Ovary (tissue), 9 donors: ENCODE data around the gene ZBTB4. TPM values are rescaled to one million over a fixed set of nuclear protein-coding genes. Genes with fewer than 3 reads are reported as not detected.

Source experiments
- DNase-seq, 5 donors: peaks; one replicate each; pipeline ENCODE4 v3.0.0-alpha.2; 2019 to 2020
- H3K27ac ChIP-seq, 2 donors: fragments of 200-600 bp; one replicate each; pipeline versions ENCODE4 v1.5.1 to v1.8.0; 2019 to 2022
- H3K27me3 ChIP-seq: fragments of 200-600 bp; one replicate; pipeline ENCODE4 v1.8.0; 2022
- H3K36me3 ChIP-seq: fragments of 200-600 bp; sonication (generic); one replicate; pipeline ENCODE4 v1.5.1; 2019
- H3K4me1 ChIP-seq: one replicate; pipeline ENCODE4 v1.8.1; 2013; ENCODE audit warnings: mild to moderate bottlenecking, moderate library complexity; ENCODE audit not compliant: insufficient read depth
- H3K4me3 ChIP-seq: fragments of 200-600 bp; sonication (generic); one replicate; pipeline ENCODE4 v1.5.1; 2017
- H3K9me3 ChIP-seq, 2 donors: fragments of 200-600 bp in 1 of 2; sonication (generic) in 1 of 2; one replicate each; pipeline versions ENCODE4 v1.5.1 to v1.8.1; 2013 to 2019; ENCODE audit warnings: mild to moderate bottlenecking in 1 of 2, moderate library complexity in 1 of 2
- CTCF ChIP-seq, 3 donors: fragments of 450-650 bp in 2 of 3; fragments of 200-600 bp in 1 of 3; IDR thresholded peaks; one replicate each; pipeline versions ENCODE4 v1.5.1 to v1.8.0; 2016 to 2022; ENCODE audit warnings: antibody characterized with exemption in 3 of 3, mild to moderate bottlenecking in 1 of 3
- EP300 ChIP-seq: sonication (generic); formaldehyde crosslinking; IDR thresholded peaks from one replicate; pipeline ENCODE4 v1.6.1; 2017; ENCODE audit warnings: antibody characterized with exemption
- POLR2A ChIP-seq: fragments of 450-650 bp; IDR thresholded peaks from one replicate; pipeline ENCODE4 v1.6.1; 2017; ENCODE audit warnings: antibody characterized with exemption, mild to moderate bottlenecking, moderate library complexity
- WGBS, 3 donors: extraction: QIAGEN DNeasy Blood & Tissue Kit in 1 of 3; methylation state at CpG; one replicate each; pipeline versions ENCODE4 v1.1.5 to v1.1.7; 2013 to 2017; 5-methylcytosine and 5-hydroxymethylcytosine counted together
- intact Hi-C, 4 donors: fragments of 100-400 bp; cut with DNase I; formaldehyde crosslinking; loops; one replicate each; pipeline versions ENCODE4 v1.11.0 to v1.15.1; 2022 to 2023
- polyA plus RNA-seq, 2 donors: library from polyadenylated mRNA; stranded (reverse); fragments of 200-250 nt in 1 of 2; fragments of 350-450 nt in 1 of 2; fragmentation: Illumina TruSeq in 1 of 2; extraction: RNeasy Lipid Tissue Mini Kit (QIAGEN cat#74804) in 1 of 2; gene quantifications; one replicate each; pipeline ENCODE4 v1.2.3, GENCODE V29; 2013 to 2014
- total RNA-seq, 7 donors: library from RNA; depleted of rRNA in 2 of 7; stranded (reverse); fragments of >200 nt in 2 of 7; fragmentation: NEBNext Ultra II Directional in 3 of 7; extraction: Animal tissue kit (Norgen Biotek cat#: 25700) in 3 of 7; gene quantifications; one replicate each; pipeline versions ENCODE4 v1.1.0 to v1.2.4, GENCODE V29; 2016 to 2023
- donor health status: DM: no; HTN: no; CAD: no; lungs with moderate emphysema.
- donor health status: DM: no; HTN: no; CAD: no.
- donor health status: Bipolar disorder and iron deficiency.
- donor health status: DM: yes; HTN: yes; CAD: no.
- donor health status: DM: no; HTN: no; CAD: no.
- donor health status: DM: yes; HTN: yes; CAD: no.

The ZBTB4 gene
- total and polyA plus RNA-seq, 9 donors: 39.3 to 123 (median 84.5) TPM

GRCh38 chr17:7419819-7420610 is 59.4 kb downstream of the ZBTB4 start, which contains the start of gene SPEM1:
TSS of gene SPEM1 (plus strand) at chr17:7420324. CDS start at chr17:7420385, 61 bp downstream.
- Histone ChIP-seq H3K9me3 (no peaks in the 10 kb centered on the region), H3K4me1 (no peaks in the 10 kb centered on the region), H3K36me3 (no peaks in the 10 kb centered on the region), H3K27me3 (no peaks in the 10 kb centered on the region), H3K4me3 (no peak within 1 kb of the TSS), H3K27ac (no peak within 1 kb of the TSS)
- 65 to 72% (median 67%) methylated on average over 14 to 17 of the region's 17 CpGs for WGBS, 3 donors
- no peak for TF ChIP-seq CTCF (IDR thresholded peaks at IDR 0.05)
- TF ChIP-seq POLR2A: no peak
- TF ChIP-seq EP300: no peak
- no peak for DNase-seq
- intact Hi-C loops: no loop called here

GRCh38 chr17:7418472-7419152 is 60.8 kb downstream of the ZBTB4 start:
- H3K4me1 ChIP-seq: no peaks in the 10 kb centered on the region
- DNase-seq: no peak

GRCh38 chr17:7417056-7417655 is 62.3 kb downstream of the ZBTB4 start:
- Histone ChIP-seq H3K4me3 (no peak overlapping the region), H3K4me1 (no peaks in the 10 kb centered on the region), H3K27me3 (no peaks in the 10 kb centered on the region), H3K27ac (no peak overlapping the region), H3K9me3 (no peaks in the 10 kb centered on the region), H3K36me3 (no peaks in the 10 kb centered on the region)
- intact Hi-C loops: no loop called here
- TF ChIP-seq POLR2A (no peak), CTCF (IDR thresholded peaks at IDR 0.05) (no peak), EP300 (no peak)
- DNase-seq: no peak
- 93 to 95% (median 94%) methylated on average over 48 to 54 of the region's 54 CpGs for WGBS, 3 donors

More at GRCh38 chr17:7418472-7419152, 60.8 kb downstream of the ZBTB4 start:
- H3K27ac ChIP-seq: no peak overlapping the region
- H3K4me3 ChIP-seq: no peak overlapping the region
- 65 to 70% (median 65%) methylated on average over 18 of the region's 18 CpGs for WGBS, 3 donors
- H3K27me3 ChIP-seq: no peaks in the 10 kb centered on the region
- H3K9me3 ChIP-seq: no peaks in the 10 kb centered on the region
- intact Hi-C loops: no loop called here
- no peaks in the 10 kb centered on the region for H3K36me3 ChIP-seq
- TF ChIP-seq POLR2A (no peak), EP300 (no peak), CTCF (IDR thresholded peaks at IDR 0.05) (no peak)

GRCh38 chr17:7416323-7416722 is 63.1 kb downstream of the ZBTB4 start:
- intact Hi-C loops: no loop called here
- H3K27ac ChIP-seq: no peak overlapping the region
- DNase-seq: no peak
- no peaks in the 10 kb centered on the region for H3K9me3 ChIP-seq
- no peaks in the 10 kb centered on the region for H3K36me3 ChIP-seq
- no peaks in the 10 kb centered on the region for H3K27me3 ChIP-seq
- H3K4me3 ChIP-seq: no peak overlapping the region
- no peaks in the 10 kb centered on the region for H3K4me1 ChIP-seq
- TF ChIP-seq POLR2A (no peak), CTCF (IDR thresholded peaks at IDR 0.05) (no peak), EP300 (no peak)
- 69 to 71% (median 71%) methylated on average over 6 of the region's 6 CpGs for WGBS, 3 donors
